GM15510 (cell line): ENCODE results near the gene UBE4A.

Experiments
- POLR2A ChIP-seq: IDR thresholded peaks from 3 replicates; pipeline ENCODE4 v1.6.1; 2011; ENCODE audit warnings: borderline replicate concordance; ENCODE audit not compliant: insufficient read length; ENCODE audit errors: extremely low read depth

Gene UBE4A

DNA sequence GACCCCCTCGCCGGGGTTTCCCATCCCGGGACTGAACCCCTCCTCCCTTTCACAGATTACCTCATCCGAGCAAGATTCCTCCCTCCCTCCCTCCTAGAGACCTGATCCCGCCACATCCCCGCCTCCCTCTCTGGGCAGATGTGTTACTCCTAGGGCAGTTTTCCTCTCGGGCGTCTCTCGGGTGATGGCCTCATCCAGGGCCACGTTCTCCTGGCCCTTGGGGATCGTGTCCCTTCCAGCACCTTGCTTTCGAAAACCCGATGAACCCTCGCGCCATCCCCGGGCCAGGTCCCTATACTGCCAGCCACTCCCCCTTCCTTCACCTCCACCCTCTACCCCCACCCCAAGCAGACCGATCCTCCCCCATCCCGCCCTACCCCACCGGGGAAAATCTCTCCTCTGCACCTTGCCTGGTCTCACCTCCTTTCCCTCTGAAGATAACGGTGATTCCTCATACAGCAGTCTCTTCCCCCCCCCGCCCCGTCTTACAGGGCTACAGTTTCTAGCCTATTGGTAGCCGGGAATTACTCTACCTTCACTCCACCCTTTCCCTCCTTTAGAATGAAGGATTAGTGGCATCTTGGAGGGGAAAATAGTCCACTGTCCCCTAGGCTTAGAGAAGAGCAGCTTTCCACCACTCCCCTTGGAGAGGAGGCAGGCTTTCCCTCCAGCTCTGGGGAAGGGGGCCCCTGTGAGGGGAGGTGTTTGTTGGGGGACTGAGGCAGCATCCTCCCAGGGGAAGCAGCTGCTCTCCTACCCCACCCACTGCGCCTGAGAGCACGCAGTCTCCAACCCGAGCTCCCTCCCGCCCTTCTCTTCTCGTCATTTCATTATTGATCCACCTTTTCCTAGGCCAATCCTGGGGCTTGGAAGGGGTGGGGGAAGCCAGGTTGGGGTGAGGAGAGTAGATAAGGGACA is 78.1 kb downstream of the UBE4A start:
- TF ChIP-seq POLR2A, result no peak

DNA sequence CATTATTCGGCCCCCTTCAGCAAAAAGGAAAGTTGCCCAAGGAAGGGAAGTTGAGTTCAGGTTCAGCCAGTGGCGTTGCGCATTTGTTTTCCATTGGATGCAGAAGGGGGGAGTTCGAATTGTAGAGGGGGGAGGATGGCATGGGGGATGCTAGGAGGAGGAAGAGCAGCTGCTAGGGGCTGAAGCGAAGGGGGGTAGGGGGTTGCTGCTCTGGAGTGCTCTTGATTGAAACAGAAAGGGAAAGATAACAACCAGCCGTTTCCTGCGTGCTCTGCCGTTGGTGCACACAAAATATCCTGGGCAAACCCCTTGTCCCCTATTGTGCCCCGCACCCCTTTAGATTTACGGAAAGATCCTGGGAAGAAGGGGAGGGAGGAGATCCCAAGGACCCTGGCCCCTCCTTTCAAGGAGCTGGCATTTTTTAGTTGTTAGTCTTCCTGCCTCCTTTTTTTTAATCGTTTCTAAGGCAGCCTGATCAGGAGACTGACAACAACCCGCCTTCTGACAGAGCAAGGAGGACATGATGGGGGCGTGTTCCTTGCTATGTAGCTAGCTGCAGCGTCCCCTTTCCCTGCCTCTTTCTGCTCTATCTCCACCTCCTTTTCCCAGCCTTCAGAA is 79.0 kb downstream of the UBE4A start:
- no peak for TF ChIP-seq POLR2A

DNA sequence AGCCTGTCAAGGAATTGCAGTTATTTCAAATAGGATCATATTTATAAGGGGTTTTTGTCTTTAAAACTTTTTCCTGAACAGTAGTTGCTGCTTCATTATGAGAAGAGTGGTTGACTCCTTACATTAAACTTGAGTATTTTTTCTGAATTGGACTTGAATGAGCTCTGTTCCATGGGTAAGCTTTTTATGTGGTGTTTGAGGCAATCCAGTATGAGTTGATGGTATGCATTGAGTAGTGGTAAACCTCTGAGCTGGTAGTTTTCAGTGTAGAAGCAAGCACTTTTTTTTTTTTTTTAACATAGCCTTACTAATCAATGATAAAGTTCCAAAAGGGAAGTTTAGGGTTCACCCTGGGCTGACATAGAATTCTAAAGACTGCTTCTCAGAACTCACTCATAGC is 80.2 kb downstream of the UBE4A start:
- TF ChIP-seq POLR2A, result no peak

DNA sequence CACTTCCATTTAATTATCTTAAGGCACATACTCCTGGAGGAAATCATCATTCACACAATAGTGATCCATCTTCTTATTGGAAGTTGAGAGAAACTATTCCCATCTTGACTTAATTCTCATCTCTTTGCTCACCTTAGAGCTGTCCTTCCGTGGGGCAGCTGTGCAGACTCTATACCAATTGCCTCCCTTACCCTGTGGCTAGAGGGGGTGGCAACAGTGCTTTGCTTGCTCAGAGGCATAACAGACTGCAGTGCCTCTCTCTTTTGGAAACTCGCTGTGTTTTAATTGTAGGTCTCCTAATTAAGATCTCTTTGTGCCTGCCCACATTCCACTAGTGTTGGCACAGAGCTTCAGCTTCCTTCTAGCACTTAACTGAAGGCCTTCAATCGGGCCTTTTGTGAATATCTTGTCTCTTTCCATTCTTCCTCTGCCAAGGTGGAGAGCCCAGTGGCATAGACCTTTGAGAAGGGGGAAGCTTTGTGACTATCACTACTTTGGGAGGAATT is 82.4 kb downstream of the UBE4A start:
- no peak for TF ChIP-seq POLR2A

DNA sequence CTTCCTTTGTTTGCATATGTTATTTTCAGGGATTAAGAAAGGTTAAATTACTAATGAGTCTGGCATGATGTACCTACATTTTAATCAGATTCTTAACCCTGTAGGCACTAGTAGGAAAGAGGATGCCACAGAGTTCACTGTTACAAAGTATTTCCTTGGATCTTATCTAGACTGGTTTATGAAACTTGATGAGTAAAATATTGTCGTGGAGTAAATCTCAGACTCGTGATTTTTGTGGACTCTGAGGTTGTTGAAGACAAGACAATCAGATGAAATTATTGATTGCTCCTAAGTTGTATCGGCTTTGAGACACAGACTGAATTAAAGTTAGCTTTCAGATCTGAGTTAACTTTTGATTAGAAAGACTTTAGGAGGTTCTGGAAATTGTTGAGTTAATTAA is 82.9 kb downstream of the UBE4A start:
- TF ChIP-seq POLR2A, result no peak

DNA sequence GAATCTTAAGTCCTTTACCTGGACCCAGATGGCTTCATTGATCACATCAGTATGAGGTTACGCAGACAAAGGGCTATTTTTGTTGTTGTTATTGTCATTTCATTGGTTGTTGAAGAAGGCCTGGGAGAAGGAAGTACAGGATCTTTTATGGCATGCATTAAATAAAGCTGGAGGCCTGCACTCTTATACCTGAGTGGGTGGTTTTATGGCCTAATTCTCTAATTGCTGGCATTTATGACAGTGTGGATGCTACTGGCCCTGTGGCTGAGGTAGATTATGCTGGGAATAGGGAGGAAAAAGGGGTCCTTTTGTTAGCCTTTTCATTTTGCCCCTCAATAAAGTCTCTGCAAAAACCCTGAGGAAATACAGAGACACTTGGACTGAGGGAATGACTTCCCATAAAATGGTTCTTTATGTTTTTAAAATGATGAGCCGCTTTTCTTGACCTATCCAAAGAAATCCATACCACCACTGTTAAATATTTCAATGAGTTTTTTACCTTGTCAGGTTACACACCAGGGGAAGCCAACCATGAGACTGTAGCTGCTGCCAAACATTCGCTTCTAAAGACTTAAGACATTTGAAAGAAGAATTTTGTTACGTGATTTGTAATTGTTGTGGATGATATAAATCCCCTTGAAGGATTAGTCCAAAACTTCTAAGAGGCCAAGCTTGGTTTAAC is 83.6 kb downstream of the UBE4A start:
- no peak for TF ChIP-seq POLR2A

DNA sequence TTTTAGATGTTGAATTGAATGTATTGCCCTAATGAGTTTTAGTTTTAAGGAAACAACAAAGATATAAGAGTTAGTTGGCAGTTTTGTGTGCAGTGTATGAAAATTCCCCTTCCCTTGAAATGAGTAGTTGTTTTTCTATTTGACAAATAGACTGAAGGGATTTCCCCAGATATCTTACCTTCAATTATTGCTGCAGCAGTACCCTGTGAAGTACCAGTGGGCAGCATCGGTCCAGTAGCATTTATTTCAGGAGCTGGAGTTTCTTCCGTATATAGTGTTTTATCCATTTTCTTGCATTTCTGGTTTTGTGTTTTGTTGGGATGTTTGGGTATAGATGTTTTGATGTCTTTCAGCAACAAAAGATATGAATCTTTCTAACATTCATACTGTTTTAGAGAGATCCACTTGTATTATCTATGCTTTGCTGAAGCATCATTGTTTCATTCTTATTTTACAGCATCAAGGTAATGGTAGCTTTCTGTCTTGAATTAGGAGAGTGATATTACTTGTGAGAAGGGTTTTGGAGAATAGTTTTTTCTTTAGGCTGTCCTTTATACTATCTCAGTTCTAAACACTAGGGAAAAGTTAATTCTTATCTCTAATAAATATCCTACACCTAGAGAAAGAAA is 84.3 kb downstream of the UBE4A start:
- TF ChIP-seq POLR2A, result no peak

DNA sequence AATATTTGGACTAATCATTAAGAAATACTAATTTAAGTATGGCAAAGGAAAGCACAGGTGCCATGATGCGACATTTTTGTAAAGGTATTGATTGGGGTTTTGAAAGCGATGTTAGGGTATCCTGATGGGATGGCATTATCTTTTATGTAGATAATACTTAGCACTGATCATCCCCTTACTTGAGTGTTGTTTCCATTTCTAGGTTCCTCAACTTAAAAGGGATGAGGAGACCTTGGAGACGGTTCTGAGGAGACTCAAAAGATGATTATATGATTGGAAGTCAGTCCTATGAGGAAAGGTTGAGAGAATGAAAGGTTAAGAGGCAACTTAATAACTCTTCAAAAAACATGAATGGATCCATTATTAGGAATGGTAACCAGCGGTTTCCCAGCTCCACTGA is 88.0 kb downstream of the UBE4A start:
- no peak for TF ChIP-seq POLR2A

DNA sequence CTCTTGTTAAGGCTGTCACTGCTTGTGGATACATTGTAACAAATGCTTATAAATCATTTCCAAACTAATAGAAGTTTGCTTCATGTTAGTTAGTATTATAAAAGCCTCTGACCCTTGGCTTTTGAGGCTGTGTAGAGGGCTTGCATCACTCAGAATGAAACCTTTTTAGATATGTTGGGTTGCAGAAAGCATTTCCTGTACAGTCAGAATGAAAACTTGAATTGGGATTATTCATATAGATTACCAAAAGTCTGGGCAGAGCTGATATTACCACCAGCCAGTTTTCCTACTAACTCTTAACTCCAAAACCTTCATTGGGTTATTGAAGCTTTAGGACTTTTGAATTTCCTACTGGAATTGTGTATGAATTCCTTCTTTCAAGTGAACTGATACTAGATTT is 88.9 kb downstream of the UBE4A start:
- no peak for TF ChIP-seq POLR2A
